Cardiac muscle cell (in vitro differentiated cells and primary cell): ENCODE results near the gene RRAGD. TPM values are rescaled to one million over a fixed set of nuclear protein-coding genes. Genes with fewer than 3 reads are reported as not detected.
A peak's percentile ranks its signal among the peaks of the same experiment; 100 is the strongest.

Experiments used
- DNase-seq, 2 donors: peaks; one replicate each; pipeline versions ENCODE4 v3.0.0 to v3.0.0-alpha.2; 2010 to 2017; ENCODE audit warnings: low read depth in 1 of 2, low spot score in 1 of 2
- H3K27ac ChIP-seq: fragments of 200-600 bp; sonication (generic); 2 replicates; pipeline ENCODE4 v1.5.1; 2016
- H3K27me3 ChIP-seq: fragments of 200-600 bp; sonication (generic); 2 replicates; pipeline ENCODE4 v1.6.0; 2016; ENCODE audit warnings: control low read depth
- H3K36me3 ChIP-seq: fragments of 200-600 bp; sonication (generic); 2 replicates; pipeline ENCODE4 v1.5.1; 2016; ENCODE audit warnings: control low read depth
- H3K4me1 ChIP-seq: fragments of 200-600 bp; sonication (generic); 2 replicates; pipeline ENCODE4 v1.8.1; 2017; ENCODE audit warnings: low read depth, mild to moderate bottlenecking, mixed run types
- H3K4me3 ChIP-seq: fragments of 200-600 bp; sonication (generic); 2 replicates; pipeline ENCODE4 v1.5.1; 2016; ENCODE audit warnings: mild to moderate bottlenecking
- H3K9me3 ChIP-seq: fragments of 200-600 bp; sonication (generic); 2 replicates; pipeline ENCODE4 v1.5.1; 2017; ENCODE audit warnings: low read depth, mild to moderate bottlenecking, control low read depth
- CTCF ChIP-seq: IDR thresholded peaks from 2 replicates; pipeline ENCODE4 v1.5.1; 2012; ENCODE audit warnings: low read depth, mild to moderate bottlenecking, low read length
- polyA plus RNA-seq: library from polyadenylated mRNA; unstranded; fragments of >200 nt; fragmentation: Nextera tagmentation; extraction: Ambion mirVana; gene quantifications from 2 replicates; pipeline ENCODE4 v1.2.1, GENCODE V29; 2016
- total RNA-seq: library from RNA; depleted of rRNA; stranded (reverse); fragments of >200 nt; gene quantifications from 2 replicates; pipeline ENCODE4 v1.2.3, GENCODE V29; 2016

The RRAGD gene
- total and polyA plus RNA-seq, 2 experiments from 2014 or later, result 33.2 to 40.1 TPM

GRCh38 chr6:89364586-89364985 lies 47.5 kb downstream of the RRAGD start:
- Histone ChIP-seq H3K9me3 (no peaks in the 10 kb centered on the region), H3K27me3 (no peaks in the 10 kb centered on the region), H3K36me3 (peaks cover 13% of the 10 kb centered on the region), H3K27ac (no peak overlapping the region), H3K4me1 (no peaks in the 10 kb centered on the region), H3K4me3 (no peak overlapping the region)
- DNase-seq, result no peak
- no peak for TF ChIP-seq CTCF

- no peak overlapping the region for H3K27ac ChIP-seq
- H3K36me3 ChIP-seq, result no peaks in the 10 kb centered on the region
- DNase-seq, result no peak
- H3K27me3 ChIP-seq, result no peaks in the 10 kb centered on the region
- H3K4me1 ChIP-seq, result no peaks in the 10 kb centered on the region
- TF ChIP-seq CTCF, result no peak
- no peak overlapping the region for H3K4me3 ChIP-seq
- no peaks in the 10 kb centered on the region for H3K9me3 ChIP-seq
These were observed 50.9 kb downstream of the RRAGD start for GRCh38 chr6:89361171-89361570.

- no peaks in the 10 kb centered on the region for H3K9me3 ChIP-seq
- H3K27ac ChIP-seq, result no peak overlapping the region
- no peaks in the 10 kb centered on the region for H3K27me3 ChIP-seq
- peak in 1 of 2 donors; percentile 39 for DNase-seq
- no peaks in the 10 kb centered on the region for H3K4me1 ChIP-seq
- no peaks in the 10 kb centered on the region for H3K36me3 ChIP-seq
- no peak for TF ChIP-seq CTCF
- no peak overlapping the region for H3K4me3 ChIP-seq
These were observed 51.6 kb downstream of the RRAGD start for GRCh38 chr6:89360415-89360999.

GRCh38 chr6:89359561-89359960 lies 52.5 kb downstream of the RRAGD start:
- Histone ChIP-seq H3K27me3 (no peaks in the 10 kb centered on the region), H3K27ac (no peak overlapping the region), H3K4me1 (no peaks in the 10 kb centered on the region), H3K4me3 (no peak overlapping the region), H3K36me3 (no peaks in the 10 kb centered on the region), H3K9me3 (no peaks in the 10 kb centered on the region)
- TF ChIP-seq CTCF, result no peak
- no peak for DNase-seq

- no peak overlapping the region for H3K4me3 ChIP-seq
- H3K27me3 ChIP-seq, result no peaks in the 10 kb centered on the region
- no peak for TF ChIP-seq CTCF
- DNase-seq, result no peak
- no peak overlapping the region for H3K27ac ChIP-seq
- H3K9me3 ChIP-seq, result no peaks in the 10 kb centered on the region
- no peaks in the 10 kb centered on the region for H3K36me3 ChIP-seq
- no peaks in the 10 kb centered on the region for H3K4me1 ChIP-seq
These were observed 54.7 kb downstream of the RRAGD start for GRCh38 chr6:89357390-89357789.
